ENCODE results near the gene RFX4.
A peak's percentile ranks its signal among the peaks of the same experiment; 100 is the strongest.

The RFX4 gene

GRCh38 chr12:106602076-106602475 lies 19.3 kb downstream of the RFX4 start:
- TF ChIP-seq GATA3 (IDR thresholded peaks at IDR 0.05; ENCODE audit: low read depth, low read length), result no peak
- TF ChIP-seq GATA2 (IDR thresholded peaks at IDR 0.05; ENCODE audit: low read depth, low read length), result no peak

- no peak for TF ChIP-seq GATA2 (IDR thresholded peaks at IDR 0.05; ENCODE audit: low read depth, low read length)
- TF ChIP-seq GATA3 (IDR thresholded peaks at IDR 0.05; ENCODE audit: low read depth, low read length), result no peak
Measured at GRCh38 chr12:106605254-106605653, 22.4 kb downstream of the RFX4 start.

- TF ChIP-seq GATA3 (IDR thresholded peaks at IDR 0.05; ENCODE audit: low read depth, low read length) (no peak), GATA2 (IDR thresholded peaks at IDR 0.05; ENCODE audit: low read depth, low read length) (no peak)
Measured at GRCh38 chr12:106625976-106626375, 43.2 kb downstream of the RFX4 start.

GRCh38 chr12:106629797-106630659 lies 47.2 kb downstream of the RFX4 start:
- TF ChIP-seq GATA3 (IDR thresholded peaks at IDR 0.05; ENCODE audit: low read depth, low read length), result peak; percentile 67
- peak; percentile 78 for TF ChIP-seq GATA2 (IDR thresholded peaks at IDR 0.05; ENCODE audit: low read depth, low read length)

GRCh38 chr12:106631150-106631549 lies 48.3 kb downstream of the RFX4 start:
- TF ChIP-seq GATA3 (IDR thresholded peaks at IDR 0.05; ENCODE audit: low read depth, low read length), result no peak
- TF ChIP-seq GATA2 (IDR thresholded peaks at IDR 0.05; ENCODE audit: low read depth, low read length), result no peak

- no peak for TF ChIP-seq GATA3 (IDR thresholded peaks at IDR 0.05; ENCODE audit: low read depth, low read length)
- no peak for TF ChIP-seq GATA2 (IDR thresholded peaks at IDR 0.05; ENCODE audit: low read depth, low read length)
Measured at GRCh38 chr12:106631797-106632196, 49.0 kb downstream of the RFX4 start.

GRCh38 chr12:106632797-106633450 lies 50.1 kb downstream of the RFX4 start:
- no peak for TF ChIP-seq GATA2 (IDR thresholded peaks at IDR 0.05; ENCODE audit: low read depth, low read length)
- no peak for TF ChIP-seq GATA3 (IDR thresholded peaks at IDR 0.05; ENCODE audit: low read depth, low read length)

GRCh38 chr12:106633451-106633823 lies 50.6 kb downstream of the RFX4 start:
- TF ChIP-seq GATA3 (IDR thresholded peaks at IDR 0.05; ENCODE audit: low read depth, low read length), result no peak
- TF ChIP-seq GATA2 (IDR thresholded peaks at IDR 0.05; ENCODE audit: low read depth, low read length), result no peak

GRCh38 chr12:106634206-106634605 lies 51.4 kb downstream of the RFX4 start:
- no peak for TF ChIP-seq GATA3 (IDR thresholded peaks at IDR 0.05; ENCODE audit: low read depth, low read length)
- TF ChIP-seq GATA2 (IDR thresholded peaks at IDR 0.05; ENCODE audit: low read depth, low read length), result no peak

GRCh38 chr12:106643000-106643399 lies 60.2 kb downstream of the RFX4 start:
- no peak for TF ChIP-seq GATA2 (IDR thresholded peaks at IDR 0.05; ENCODE audit: low read depth, low read length)
- no peak for TF ChIP-seq GATA3 (IDR thresholded peaks at IDR 0.05; ENCODE audit: low read depth, low read length)

GRCh38 chr12:106644335-106645073 lies 61.7 kb downstream of the RFX4 start:
- TF ChIP-seq GATA3 (IDR thresholded peaks at IDR 0.05; ENCODE audit: low read depth, low read length) (no peak), GATA2 (IDR thresholded peaks at IDR 0.05; ENCODE audit: low read depth, low read length) (no peak)

- TF ChIP-seq GATA3 (IDR thresholded peaks at IDR 0.05; ENCODE audit: low read depth, low read length), result no peak
- TF ChIP-seq GATA2 (IDR thresholded peaks at IDR 0.05; ENCODE audit: low read depth, low read length), result no peak
Measured at GRCh38 chr12:106645074-106645421, 62.2 kb downstream of the RFX4 start.

GRCh38 chr12:106645465-106646330 lies 62.9 kb downstream of the RFX4 start:
- TF ChIP-seq GATA2 (IDR thresholded peaks at IDR 0.05; ENCODE audit: low read depth, low read length) (no peak), GATA3 (IDR thresholded peaks at IDR 0.05; ENCODE audit: low read depth, low read length) (no peak)

GRCh38 chr12:106646472-106646871 lies 63.7 kb downstream of the RFX4 start:
- TF ChIP-seq GATA3 (IDR thresholded peaks at IDR 0.05; ENCODE audit: low read depth, low read length) (no peak), GATA2 (IDR thresholded peaks at IDR 0.05; ENCODE audit: low read depth, low read length) (no peak)
